ENCODE measurements around the gene TSPEAR.

Gene TSPEAR

GRCh38 chr21:44626673-44627143 lies 84.7 kb downstream of the TSPEAR start, which contains the start of gene KRTAP10-9:
KRTAP10-9 (plus strand) TSS chr21:44627093; CDS start chr21:44627172, 79 bp downstream.
- Histone ChIP-seq H3K4me1 (ENCODE audit: control insufficient read depth in 1 of 2, insufficient read depth in 1 of 2, low read depth in 1 of 2, low read length in 1 of 2) (peaks cover 5 to 17% of the 10 kb centered on the region in 2 experiments), H3K36me3 (no peaks in the 10 kb centered on the region), H3K9me3 (no peaks in the 10 kb centered on the region), H3K4me3 (ENCODE audit: low read depth in 1 of 2, low read length in 1 of 2) (no peak within 1 kb of the TSS), H3K27ac (no peak within 1 kb of the TSS), H3K27me3 (peaks cover 8% of the 10 kb centered on the region)
- TF ChIP-seq, protein P1, sequence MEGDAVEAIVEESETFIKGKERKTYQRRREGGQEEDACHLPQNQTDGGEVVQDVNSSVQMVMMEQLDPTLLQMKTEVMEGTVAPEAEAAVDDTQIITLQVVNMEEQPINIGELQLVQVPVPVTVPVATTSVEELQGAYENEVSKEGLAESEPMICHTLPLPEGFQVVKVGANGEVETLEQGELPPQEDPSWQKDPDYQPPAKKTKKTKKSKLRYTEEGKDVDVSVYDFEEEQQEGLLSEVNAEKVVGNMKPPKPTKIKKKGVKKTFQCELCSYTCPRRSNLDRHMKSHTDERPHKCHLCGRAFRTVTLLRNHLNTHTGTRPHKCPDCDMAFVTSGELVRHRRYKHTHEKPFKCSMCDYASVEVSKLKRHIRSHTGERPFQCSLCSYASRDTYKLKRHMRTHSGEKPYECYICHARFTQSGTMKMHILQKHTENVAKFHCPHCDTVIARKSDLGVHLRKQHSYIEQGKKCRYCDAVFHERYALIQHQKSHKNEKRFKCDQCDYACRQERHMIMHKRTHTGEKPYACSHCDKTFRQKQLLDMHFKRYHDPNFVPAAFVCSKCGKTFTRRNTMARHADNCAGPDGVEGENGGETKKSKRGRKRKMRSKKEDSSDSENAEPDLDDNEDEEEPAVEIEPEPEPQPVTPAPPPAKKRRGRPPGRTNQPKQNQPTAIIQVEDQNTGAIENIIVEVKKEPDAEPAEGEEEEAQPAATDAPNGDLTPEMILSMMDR (IDR thresholded peaks at IDR 0.05) = no peak

DNA sequence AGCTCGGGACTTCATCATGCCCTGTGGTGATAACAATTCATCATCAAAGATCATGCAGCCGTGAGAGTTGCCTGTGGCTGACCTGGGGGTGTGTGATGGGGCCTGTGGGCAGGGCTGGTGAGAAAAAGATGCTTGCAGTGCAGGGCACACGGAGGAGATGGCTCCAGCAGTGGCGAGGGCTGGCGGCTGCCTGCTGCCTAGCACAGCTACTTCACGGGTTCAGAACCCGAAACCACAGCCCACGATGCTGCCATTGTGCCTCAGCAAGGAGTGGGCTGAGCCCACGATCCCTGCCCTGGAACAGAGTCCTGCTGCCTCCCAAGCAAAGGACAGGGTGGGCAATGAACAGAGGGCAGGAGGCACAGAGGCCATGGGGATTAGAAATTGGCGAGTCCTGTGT lies 85.1 kb downstream of the TSPEAR start:
- Histone ChIP-seq H3K36me3 (no peaks in the 10 kb centered on the region), H3K27me3 (peaks cover 8% of the 10 kb centered on the region), H3K27ac (no peak overlapping the region), H3K4me1 (ENCODE audit: control insufficient read depth in 1 of 2, insufficient read depth in 1 of 2, low read depth in 1 of 2, low read length in 1 of 2) (peaks cover 5 to 17% of the 10 kb centered on the region in 2 experiments), H3K9me3 (no peaks in the 10 kb centered on the region), H3K4me3 (ENCODE audit: low read depth in 1 of 2, low read length in 1 of 2) (no peak overlapping the region)
- TF ChIP-seq, protein P1 (IDR thresholded peaks at IDR 0.05) = no peak

DNA sequence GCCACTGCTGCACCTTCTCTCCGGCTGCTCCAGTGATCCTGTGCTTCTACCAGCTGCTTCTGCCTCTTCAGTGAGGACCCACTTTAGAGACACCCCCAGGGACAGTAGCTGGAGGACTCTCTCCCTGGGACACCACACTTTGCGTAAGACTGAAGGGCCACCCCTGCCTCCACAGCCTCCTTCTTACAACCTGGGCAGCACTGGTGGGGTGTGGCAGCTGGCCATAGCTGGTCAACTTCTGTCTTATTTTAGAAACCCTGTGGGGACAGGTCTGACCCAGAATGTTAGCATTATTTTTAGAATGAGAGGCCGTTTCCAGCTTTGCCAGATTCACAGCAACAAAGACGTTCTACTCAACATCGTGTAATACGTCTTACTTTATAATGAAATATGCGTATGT lies 85.6 kb downstream of the TSPEAR start:
- Histone ChIP-seq H3K4me1 (ENCODE audit: control insufficient read depth in 1 of 2, insufficient read depth in 1 of 2, low read depth in 1 of 2, low read length in 1 of 2) (peaks cover 5 to 17% of the 10 kb centered on the region in 2 experiments), H3K36me3 (no peaks in the 10 kb centered on the region), H3K4me3 (ENCODE audit: low read depth in 1 of 2, low read length in 1 of 2) (no peak overlapping the region), H3K27ac (no peak overlapping the region), H3K27me3 (peaks cover 8% of the 10 kb centered on the region), H3K9me3 (no peaks in the 10 kb centered on the region)
- TF ChIP-seq, protein P1 (IDR thresholded peaks at IDR 0.05) = no peak

GRCh38 chr21:44623575-44623974 lies 87.8 kb downstream of the TSPEAR start:
- Histone ChIP-seq H3K27ac (no peak overlapping the region), H3K36me3 (no peaks in the 10 kb centered on the region), H3K4me3 (ENCODE audit: low read depth in 1 of 2, low read length in 1 of 2) (no peak overlapping the region), H3K9me3 (no peaks in the 10 kb centered on the region), H3K27me3 (peaks cover 5% of the 10 kb centered on the region), H3K4me1 (ENCODE audit: control insufficient read depth in 1 of 2, insufficient read depth in 1 of 2, low read depth in 1 of 2, low read length in 1 of 2) (peaks cover 15 to 23% of the 10 kb centered on the region in 2 experiments)
- TF ChIP-seq, protein P1 (IDR thresholded peaks at IDR 0.05) = no peak

GRCh38 chr21:44619886-44620285 lies 91.5 kb downstream of the TSPEAR start:
- Histone ChIP-seq H3K9me3 (no peaks in the 10 kb centered on the region), H3K36me3 (no peaks in the 10 kb centered on the region), H3K27ac (peak overlapping the region; percentile 88), H3K4me1 (ENCODE audit: control insufficient read depth in 1 of 2, insufficient read depth in 1 of 2, low read depth in 1 of 2, low read length in 1 of 2) (peaks cover 30 to 44% of the 10 kb centered on the region in 2 experiments), H3K27me3 (no peaks in the 10 kb centered on the region), H3K4me3 (ENCODE audit: low read depth in 1 of 2, low read length in 1 of 2) (no peak overlapping the region)
- TF ChIP-seq, protein P1 (IDR thresholded peaks at IDR 0.05) = no peak

Measured in neutrophil (primary cell).